Liver (tissue), 9 donors: ENCODE results near the gene WASL. TPM values are rescaled to one million over a fixed set of nuclear protein-coding genes. Genes with fewer than 3 reads are reported as not detected.
"Not testable (repeated sequence)": the region's sequence is repeated elsewhere in the genome, so short reads cannot be mapped to it uniquely, and the experiment has no call there.

Experiments
- DNase-seq: peaks from one replicate; pipeline ENCODE4 v3.0.0-alpha.2; 2017; ENCODE audit warnings: low spot score
- H3K27ac ChIP-seq, 2 donors: one replicate each; pipeline ENCODE4 v1.7.0; 2013; ENCODE audit warnings: inconsistent platforms in 2 of 2, low read length in 2 of 2, control low read depth in 1 of 2, low read depth in 1 of 2, mild to moderate bottlenecking in 1 of 2
- H3K27me3 ChIP-seq, 4 donors: one replicate each; pipeline versions ENCODE4 v1.6.1 to v1.7.0; 2013; ENCODE audit warnings: low read length in 3 of 4, inconsistent platforms in 1 of 4, mild to moderate bottlenecking in 1 of 4, moderate library complexity in 1 of 4; ENCODE audit not compliant: control insufficient read depth in 4 of 4, insufficient read depth in 4 of 4
- H3K36me3 ChIP-seq, 4 donors: one replicate each; pipeline versions ENCODE4 v1.6.1 to v1.7.0; 2013; ENCODE audit warnings: low read length in 3 of 4, mild to moderate bottlenecking in 3 of 4, low read depth in 1 of 4, moderate library complexity in 1 of 4; ENCODE audit not compliant: control insufficient read depth in 4 of 4, insufficient read depth in 3 of 4
- H3K4me1 ChIP-seq, 4 donors: one replicate each; pipeline versions ENCODE4 v1.6.1 to v1.7.0; 2013; ENCODE audit warnings: low read length in 3 of 4, mild to moderate bottlenecking in 3 of 4, moderate library complexity in 1 of 4; ENCODE audit not compliant: control insufficient read depth in 4 of 4, insufficient read depth in 4 of 4
- H3K4me3 ChIP-seq, 3 donors: one replicate each; pipeline versions ENCODE4 v1.6.1 to v1.7.0; 2013; ENCODE audit warnings: low read length in 3 of 3, control low read depth in 1 of 3, low read depth in 1 of 3, mild to moderate bottlenecking in 1 of 3
- H3K9ac ChIP-seq, 2 donors: one replicate each; pipeline ENCODE4 v1.7.0; 2013; ENCODE audit warnings: low read length in 2 of 2, mild to moderate bottlenecking in 2 of 2, moderate library complexity in 2 of 2, control low read depth in 1 of 2, low read depth in 1 of 2
- H3K9me3 ChIP-seq, 4 donors: one replicate each; pipeline versions ENCODE4 v1.6.1 to v1.7.0; 2013; ENCODE audit warnings: low read length in 3 of 4; ENCODE audit not compliant: control insufficient read depth in 4 of 4
- EGR1 ChIP-seq, 2 donors: IDR thresholded peaks; 2 replicates each; pipeline ENCODE4 v1.6.1; 2016 to 2018; ENCODE audit warnings: antibody characterized with exemption in 2 of 2, low read depth in 2 of 2
- FOXA1 ChIP-seq: IDR thresholded peaks from 2 replicates; pipeline ENCODE4 v1.6.1; 2016; ENCODE audit warnings: antibody characterized with exemption
- FOXA2 ChIP-seq: IDR thresholded peaks from 2 replicates; pipeline ENCODE4 v1.6.1; 2016; ENCODE audit warnings: antibody characterized with exemption
- GABPA ChIP-seq, 2 donors: IDR thresholded peaks in 1 of 2; conservative IDR thresholded peaks in 1 of 2; 2 replicates each; pipeline ENCODE4 v1.6.1; 2016; ENCODE audit warnings: antibody characterized with exemption in 2 of 2, mild to moderate bottlenecking in 1 of 2, moderate library complexity in 1 of 2
- HNF4A ChIP-seq, 2 donors: conservative IDR thresholded peaks; 2 replicates each; pipeline ENCODE4 v1.6.1; 2016; ENCODE audit warnings: antibody characterized with exemption in 2 of 2, mild to moderate bottlenecking in 2 of 2
- HNF4G ChIP-seq: IDR thresholded peaks from 2 replicates; pipeline ENCODE4 v1.6.1; 2016; ENCODE audit warnings: antibody characterized with exemption
- JUND ChIP-seq, 2 donors: IDR thresholded peaks; 2 replicates each; pipeline ENCODE4 v1.6.1; 2016; ENCODE audit warnings: antibody characterized with exemption in 2 of 2
- NR2F2 ChIP-seq: IDR thresholded peaks from 2 replicates; pipeline ENCODE4 v1.6.1; 2016; ENCODE audit warnings: antibody characterized with exemption
- RXRA ChIP-seq, 2 donors: IDR thresholded peaks; 2 replicates each; pipeline ENCODE4 v1.6.1; 2017 to 2018; ENCODE audit warnings: antibody characterized with exemption in 2 of 2, mild to moderate bottlenecking in 1 of 2
- SP1 ChIP-seq: IDR thresholded peaks from 2 replicates; pipeline ENCODE4 v1.6.1; 2018; ENCODE audit warnings: antibody characterized with exemption, mild to moderate bottlenecking
- TAF1 ChIP-seq: conservative IDR thresholded peaks from 2 replicates; pipeline ENCODE4 v1.6.1; 2016; ENCODE audit warnings: antibody characterized with exemption, mild to moderate bottlenecking
- WGBS: extraction: QIAGEN DNeasy Blood & Tissue Kit; methylation state at CpG from one replicate; pipeline ENCODE4 v1.1.7; 2013; 5-methylcytosine and 5-hydroxymethylcytosine counted together
- polyA plus RNA-seq, 2 donors: library from polyadenylated mRNA; stranded (reverse) in 1 of 2; unstranded in 1 of 2; fragments of 200-250 nt in 1 of 2; fragments of >200 nt in 1 of 2; fragmentation: Nextera tagmentation in 1 of 2; extraction: Ambion mirVana in 1 of 2; gene quantifications; one replicate each; pipeline versions ENCODE4 v1.2.1 to v1.2.3, GENCODE V29; 2013 to 2015
- total RNA-seq, 2 donors: library from RNA; depleted of rRNA; stranded (reverse); fragments of >200 nt; gene quantifications; one replicate each; pipeline ENCODE4 v1.2.3, GENCODE V29; 2014
- TF ChIP-seq, protein P1 (sequence below): IDR thresholded peaks from 2 replicates; pipeline ENCODE4 v1.6.1; 2016; ENCODE audit warnings: antibody characterized with exemption
- TF ChIP-seq, protein P2 (sequence below): fragments of 150-350 bp; IDR thresholded peaks from 2 replicates; pipeline ENCODE4 v1.5.1; 2017; ENCODE audit warnings: improper control_type of control experiment, low read depth, low read length; ENCODE audit not compliant: missing input control
- TF ChIP-seq, protein P3 (sequence below): IDR thresholded peaks from 2 replicates; pipeline ENCODE4 v1.6.1; 2016; ENCODE audit warnings: antibody characterized with exemption, mild to moderate bottlenecking
- TF ChIP-seq, protein P4 (sequence below): IDR thresholded peaks from 2 replicates; pipeline ENCODE4 v1.6.1; 2016; ENCODE audit warnings: antibody characterized with exemption
- TF ChIP-seq, protein P5 (sequence below): IDR thresholded peaks from 2 replicates; pipeline ENCODE4 v1.6.1; 2016; ENCODE audit warnings: antibody characterized with exemption
- donor health status: healthy.
- donor health status: healthy.
- donor health status: healthy.
- donor health status: healthy.
- donor health status: healthy.

WASL gene
- total and polyA plus RNA-seq, 4 donors, result 12.9 to 20.7 (median 18.1) TPM

DNA sequence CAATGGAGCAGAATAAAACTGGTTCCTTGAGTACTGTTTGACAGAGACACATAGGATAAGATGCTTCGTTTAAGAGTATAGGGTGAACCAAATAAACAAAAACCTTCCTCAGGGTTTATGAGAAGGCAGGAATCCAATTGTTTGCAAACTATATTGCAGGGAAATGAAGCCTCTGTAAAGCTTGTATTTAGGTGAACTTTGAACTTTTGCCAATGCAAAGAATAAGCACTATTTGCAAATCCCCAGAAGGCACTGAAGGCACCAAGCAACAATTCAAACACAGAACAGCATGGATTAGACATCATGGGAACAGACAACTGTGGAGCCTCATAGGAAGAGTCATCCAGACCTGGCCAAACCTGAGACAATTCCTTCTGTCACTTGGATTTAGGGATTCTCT lies 47.1 kb upstream of the WASL start:
- H3K27ac ChIP-seq, result no peak overlapping the region
- H3K9me3 ChIP-seq, result no peaks in the 10 kb centered on the region
- H3K27me3 ChIP-seq, result no peaks in the 10 kb centered on the region
- no peak for DNase-seq
- H3K36me3 ChIP-seq, result no peaks in the 10 kb centered on the region
- peaks cover 0 to 13% (median 11%) of the 10 kb centered on the region in 4 donors for H3K4me1 ChIP-seq
- TF ChIP-seq HNF4G (no peak), EGR1 (IDR thresholded peaks at IDR 0.05; ENCODE audit: low read depth in 2 of 2) (no peak), TAF1 (no peak), GABPA (IDR thresholded peaks at IDR 0.05 in 1 of 2, conservative IDR thresholded peaks at IDR 0.05 in 1 of 2) (no peak), FOXA1 (no peak), SP1 (no peak), FOXA2 (no peak), NR2F2 (no peak)
- TF ChIP-seq, protein P1, sequence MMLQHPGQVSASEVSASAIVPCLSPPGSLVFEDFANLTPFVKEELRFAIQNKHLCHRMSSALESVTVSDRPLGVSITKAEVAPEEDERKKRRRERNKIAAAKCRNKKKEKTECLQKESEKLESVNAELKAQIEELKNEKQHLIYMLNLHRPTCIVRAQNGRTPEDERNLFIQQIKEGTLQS, result no peak
- H3K9ac ChIP-seq, result no peak overlapping the region
- WGBS, result 84% methylated on average over 1 of the region's 1 CpG
- H3K4me3 ChIP-seq, result no peak overlapping the region

DNA sequence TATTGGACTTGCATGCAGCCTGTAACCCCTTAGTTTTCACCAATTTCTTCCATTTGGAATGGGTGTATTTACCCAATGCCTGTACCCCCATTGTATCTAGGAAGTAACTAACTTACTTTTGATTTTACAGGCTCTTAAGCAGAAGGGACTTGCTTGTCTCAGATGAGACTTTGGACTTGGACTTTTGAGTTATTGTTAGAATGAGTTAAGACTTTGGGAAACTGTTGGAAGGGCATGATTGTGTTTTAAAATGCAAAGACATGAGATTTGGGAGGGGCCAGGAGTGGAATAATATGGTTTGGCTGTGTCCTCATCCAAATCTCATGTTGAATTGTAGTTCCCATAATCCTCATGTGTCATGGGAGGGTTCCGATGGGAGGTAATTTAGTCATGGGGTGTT lies 46.3 kb upstream of the WASL start:
- not testable (repeated sequence) for H3K9ac ChIP-seq, DNase-seq, H3K9me3 ChIP-seq, H3K4me3 ChIP-seq, H3K36me3 ChIP-seq, H3K27me3 ChIP-seq, H3K27ac ChIP-seq
- H3K4me1 ChIP-seq, result peaks cover 0 to 13% (median 11%) of the 10 kb centered on the region in 4 donors
- WGBS, result 51% methylated on average over 1 of the region's 1 CpG

DNA sequence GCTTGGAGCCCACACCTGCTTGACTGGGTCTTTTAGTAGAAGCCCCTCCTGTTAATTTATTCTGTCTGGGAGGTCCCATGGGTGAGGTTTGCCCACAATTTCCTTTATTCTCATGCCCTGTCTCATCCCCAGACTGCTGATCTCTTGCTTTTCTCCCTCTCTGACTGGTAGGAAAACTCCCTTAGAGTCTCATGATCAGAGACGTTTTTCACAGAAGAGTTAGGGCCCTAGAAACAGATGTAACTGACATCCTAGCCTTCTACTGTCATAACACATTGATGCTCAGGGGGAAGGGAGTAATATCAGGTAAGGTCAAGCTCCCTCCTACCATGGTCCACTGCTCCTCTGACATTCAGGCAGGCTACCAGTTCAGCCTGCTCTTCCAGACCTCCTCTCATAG lies 43.7 kb upstream of the WASL start:
- Histone ChIP-seq H3K9me3 (no peaks in the 10 kb centered on the region), H3K4me3 (no peak overlapping the region), H3K36me3 (no peaks in the 10 kb centered on the region), H3K27ac (no peak overlapping the region), H3K27me3 (no peaks in the 10 kb centered on the region), H3K4me1 (peaks cover 0 to 7% (median 2%) of the 10 kb centered on the region in 4 donors), H3K9ac (no peak overlapping the region)
- TF ChIP-seq, protein P2, sequence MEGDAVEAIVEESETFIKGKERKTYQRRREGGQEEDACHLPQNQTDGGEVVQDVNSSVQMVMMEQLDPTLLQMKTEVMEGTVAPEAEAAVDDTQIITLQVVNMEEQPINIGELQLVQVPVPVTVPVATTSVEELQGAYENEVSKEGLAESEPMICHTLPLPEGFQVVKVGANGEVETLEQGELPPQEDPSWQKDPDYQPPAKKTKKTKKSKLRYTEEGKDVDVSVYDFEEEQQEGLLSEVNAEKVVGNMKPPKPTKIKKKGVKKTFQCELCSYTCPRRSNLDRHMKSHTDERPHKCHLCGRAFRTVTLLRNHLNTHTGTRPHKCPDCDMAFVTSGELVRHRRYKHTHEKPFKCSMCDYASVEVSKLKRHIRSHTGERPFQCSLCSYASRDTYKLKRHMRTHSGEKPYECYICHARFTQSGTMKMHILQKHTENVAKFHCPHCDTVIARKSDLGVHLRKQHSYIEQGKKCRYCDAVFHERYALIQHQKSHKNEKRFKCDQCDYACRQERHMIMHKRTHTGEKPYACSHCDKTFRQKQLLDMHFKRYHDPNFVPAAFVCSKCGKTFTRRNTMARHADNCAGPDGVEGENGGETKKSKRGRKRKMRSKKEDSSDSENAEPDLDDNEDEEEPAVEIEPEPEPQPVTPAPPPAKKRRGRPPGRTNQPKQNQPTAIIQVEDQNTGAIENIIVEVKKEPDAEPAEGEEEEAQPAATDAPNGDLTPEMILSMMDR, result no peak
- TF ChIP-seq NR2F2 (no peak), JUND (IDR thresholded peaks at IDR 0.05) (no peak), FOXA2 (no peak), RXRA (IDR thresholded peaks at IDR 0.05) (no peak), EGR1 (IDR thresholded peaks at IDR 0.05; ENCODE audit: low read depth in 2 of 2) (no peak), GABPA (IDR thresholded peaks at IDR 0.05 in 1 of 2, conservative IDR thresholded peaks at IDR 0.05 in 1 of 2) (no peak), FOXA1 (no peak), HNF4G (no peak), TAF1 (no peak), HNF4A (conservative IDR thresholded peaks at IDR 0.05) (no peak), SP1 (no peak)
- TF ChIP-seq, protein P1, result no peak
- TF ChIP-seq, protein P3, sequence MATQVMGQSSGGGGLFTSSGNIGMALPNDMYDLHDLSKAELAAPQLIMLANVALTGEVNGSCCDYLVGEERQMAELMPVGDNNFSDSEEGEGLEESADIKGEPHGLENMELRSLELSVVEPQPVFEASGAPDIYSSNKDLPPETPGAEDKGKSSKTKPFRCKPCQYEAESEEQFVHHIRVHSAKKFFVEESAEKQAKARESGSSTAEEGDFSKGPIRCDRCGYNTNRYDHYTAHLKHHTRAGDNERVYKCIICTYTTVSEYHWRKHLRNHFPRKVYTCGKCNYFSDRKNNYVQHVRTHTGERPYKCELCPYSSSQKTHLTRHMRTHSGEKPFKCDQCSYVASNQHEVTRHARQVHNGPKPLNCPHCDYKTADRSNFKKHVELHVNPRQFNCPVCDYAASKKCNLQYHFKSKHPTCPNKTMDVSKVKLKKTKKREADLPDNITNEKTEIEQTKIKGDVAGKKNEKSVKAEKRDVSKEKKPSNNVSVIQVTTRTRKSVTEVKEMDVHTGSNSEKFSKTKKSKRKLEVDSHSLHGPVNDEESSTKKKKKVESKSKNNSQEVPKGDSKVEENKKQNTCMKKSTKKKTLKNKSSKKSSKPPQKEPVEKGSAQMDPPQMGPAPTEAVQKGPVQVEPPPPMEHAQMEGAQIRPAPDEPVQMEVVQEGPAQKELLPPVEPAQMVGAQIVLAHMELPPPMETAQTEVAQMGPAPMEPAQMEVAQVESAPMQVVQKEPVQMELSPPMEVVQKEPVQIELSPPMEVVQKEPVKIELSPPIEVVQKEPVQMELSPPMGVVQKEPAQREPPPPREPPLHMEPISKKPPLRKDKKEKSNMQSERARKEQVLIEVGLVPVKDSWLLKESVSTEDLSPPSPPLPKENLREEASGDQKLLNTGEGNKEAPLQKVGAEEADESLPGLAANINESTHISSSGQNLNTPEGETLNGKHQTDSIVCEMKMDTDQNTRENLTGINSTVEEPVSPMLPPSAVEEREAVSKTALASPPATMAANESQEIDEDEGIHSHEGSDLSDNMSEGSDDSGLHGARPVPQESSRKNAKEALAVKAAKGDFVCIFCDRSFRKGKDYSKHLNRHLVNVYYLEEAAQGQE, result no peak
- TF ChIP-seq, protein P4, sequence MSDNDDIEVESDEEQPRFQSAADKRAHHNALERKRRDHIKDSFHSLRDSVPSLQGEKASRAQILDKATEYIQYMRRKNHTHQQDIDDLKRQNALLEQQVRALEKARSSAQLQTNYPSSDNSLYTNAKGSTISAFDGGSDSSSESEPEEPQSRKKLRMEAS, result no peak
- TF ChIP-seq, protein P5, sequence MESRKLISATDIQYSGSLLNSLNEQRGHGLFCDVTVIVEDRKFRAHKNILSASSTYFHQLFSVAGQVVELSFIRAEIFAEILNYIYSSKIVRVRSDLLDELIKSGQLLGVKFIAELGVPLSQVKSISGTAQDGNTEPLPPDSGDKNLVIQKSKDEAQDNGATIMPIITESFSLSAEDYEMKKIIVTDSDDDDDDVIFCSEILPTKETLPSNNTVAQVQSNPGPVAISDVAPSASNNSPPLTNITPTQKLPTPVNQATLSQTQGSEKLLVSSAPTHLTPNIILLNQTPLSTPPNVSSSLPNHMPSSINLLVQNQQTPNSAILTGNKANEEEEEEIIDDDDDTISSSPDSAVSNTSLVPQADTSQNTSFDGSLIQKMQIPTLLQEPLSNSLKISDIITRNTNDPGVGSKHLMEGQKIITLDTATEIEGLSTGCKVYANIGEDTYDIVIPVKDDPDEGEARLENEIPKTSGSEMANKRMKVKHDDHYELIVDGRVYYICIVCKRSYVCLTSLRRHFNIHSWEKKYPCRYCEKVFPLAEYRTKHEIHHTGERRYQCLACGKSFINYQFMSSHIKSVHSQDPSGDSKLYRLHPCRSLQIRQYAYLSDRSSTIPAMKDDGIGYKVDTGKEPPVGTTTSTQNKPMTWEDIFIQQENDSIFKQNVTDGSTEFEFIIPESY, result no peak
- WGBS, result 70% methylated on average over 1 of the region's 1 CpG
- no peak for DNase-seq
